Spleen (tissue), 7 donors: ENCODE measurements around the gene NAGLU.

ENCODE experiments used
- POLR2A ChIP-seq, 3 donors: fragments of 450-650 bp; IDR thresholded peaks; one replicate each; pipeline ENCODE4 v1.5.1; 2017; ENCODE audit warnings: antibody characterized with exemption in 3 of 3, mild to moderate bottlenecking in 1 of 3
- POLR2AphosphoS5 ChIP-seq, 3 donors: sonication (generic); formaldehyde crosslinking; IDR thresholded peaks; one replicate each; pipeline ENCODE4 v1.5.1; 2017; ENCODE audit warnings: antibody characterized with exemption in 3 of 3
- TF ChIP-seq, protein P1 (sequence below), 11 experiments: fragments of 200-600 bp in 7 of 11; fragments of 450-650 bp in 4 of 11; sonication (generic) in 4 of 11; IDR thresholded peaks in 8 of 11; conservative IDR thresholded peaks in 3 of 11; 1 replicate in 7 of 11; 2 replicates in 4 of 11; pipeline versions ENCODE4 v1.4.0 to v1.8.0; 2016 to 2021; ENCODE audit warnings: antibody characterized with exemption in 11 of 11, inconsistent platforms in 4 of 11, mild to moderate bottlenecking in 1 of 11
- donor health status: DM: no; HTN: no; CAD: no; lungs with moderate emphysema.
- donor health status: DM: no; HTN: no; CAD: no.
- donor health status: DM: no; HTN: no; CAD: no.

GRCh38 chr17:42554250-42555121, 18.4 kb downstream of the NAGLU start:
- TF ChIP-seq, protein P1, sequence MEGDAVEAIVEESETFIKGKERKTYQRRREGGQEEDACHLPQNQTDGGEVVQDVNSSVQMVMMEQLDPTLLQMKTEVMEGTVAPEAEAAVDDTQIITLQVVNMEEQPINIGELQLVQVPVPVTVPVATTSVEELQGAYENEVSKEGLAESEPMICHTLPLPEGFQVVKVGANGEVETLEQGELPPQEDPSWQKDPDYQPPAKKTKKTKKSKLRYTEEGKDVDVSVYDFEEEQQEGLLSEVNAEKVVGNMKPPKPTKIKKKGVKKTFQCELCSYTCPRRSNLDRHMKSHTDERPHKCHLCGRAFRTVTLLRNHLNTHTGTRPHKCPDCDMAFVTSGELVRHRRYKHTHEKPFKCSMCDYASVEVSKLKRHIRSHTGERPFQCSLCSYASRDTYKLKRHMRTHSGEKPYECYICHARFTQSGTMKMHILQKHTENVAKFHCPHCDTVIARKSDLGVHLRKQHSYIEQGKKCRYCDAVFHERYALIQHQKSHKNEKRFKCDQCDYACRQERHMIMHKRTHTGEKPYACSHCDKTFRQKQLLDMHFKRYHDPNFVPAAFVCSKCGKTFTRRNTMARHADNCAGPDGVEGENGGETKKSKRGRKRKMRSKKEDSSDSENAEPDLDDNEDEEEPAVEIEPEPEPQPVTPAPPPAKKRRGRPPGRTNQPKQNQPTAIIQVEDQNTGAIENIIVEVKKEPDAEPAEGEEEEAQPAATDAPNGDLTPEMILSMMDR (IDR thresholded peaks at IDR 0.05 in 8 of 11, conservative IDR thresholded peaks at IDR 0.05 in 3 of 11), result peak in 2 of 11 experiments; percentile 3 to 7
- peak in 2 of 3 donors; percentile 45 to 78 for TF ChIP-seq POLR2A (IDR thresholded peaks at IDR 0.05)
- TF ChIP-seq POLR2AphosphoS5 (IDR thresholded peaks at IDR 0.05), result peak; percentile 98 to 99 (median 99)
